ENCODE results near the gene PDGFD. TPM values are rescaled to one million over a fixed set of nuclear protein-coding genes. Genes with fewer than 3 reads are reported as not detected.

The PDGFD gene
- polyA plus RNA-seq, 3 donors: 22.6 to 24.4 (median 22.6) TPM

- no peak for DNase-seq (ENCODE audit: extremely low read depth in 1 of 11, low read depth in 9 of 11, low spot score in 4 of 11)
These were observed 57.7 kb downstream of the PDGFD start for GRCh38 chr11:104106136-104106754.

- DNase-seq (ENCODE audit: extremely low read depth in 1 of 11, low read depth in 9 of 11, low spot score in 4 of 11): no peak
These were observed 58.8 kb downstream of the PDGFD start for GRCh38 chr11:104105155-104105554.

- DNase-seq (ENCODE audit: extremely low read depth in 1 of 11, low read depth in 9 of 11, low spot score in 4 of 11): no peak
These were observed 59.3 kb downstream of the PDGFD start for GRCh38 chr11:104104664-104105063.

GRCh38 chr11:104104201-104104600 lies 59.7 kb downstream of the PDGFD start:
- no peak for DNase-seq (ENCODE audit: extremely low read depth in 1 of 11, low read depth in 9 of 11, low spot score in 4 of 11)

GRCh38 chr11:104098555-104098954 lies 65.4 kb downstream of the PDGFD start:
- no peak for DNase-seq (ENCODE audit: extremely low read depth in 1 of 11, low read depth in 9 of 11, low spot score in 4 of 11)

GRCh38 chr11:104098132-104098531 lies 65.8 kb downstream of the PDGFD start:
- no peak for DNase-seq (ENCODE audit: extremely low read depth in 1 of 11, low read depth in 9 of 11, low spot score in 4 of 11)

GRCh38 chr11:104096900-104097299 lies 67.0 kb downstream of the PDGFD start:
- no peak for DNase-seq (ENCODE audit: extremely low read depth in 1 of 11, low read depth in 9 of 11, low spot score in 4 of 11)

GRCh38 chr11:104095791-104096190 lies 68.2 kb downstream of the PDGFD start:
- DNase-seq (ENCODE audit: extremely low read depth in 1 of 11, low read depth in 9 of 11, low spot score in 4 of 11): no peak

GRCh38 chr11:104094576-104094975 lies 69.4 kb downstream of the PDGFD start:
- DNase-seq (ENCODE audit: extremely low read depth in 1 of 11, low read depth in 9 of 11, low spot score in 4 of 11): no peak

- DNase-seq (ENCODE audit: extremely low read depth in 1 of 11, low read depth in 9 of 11, low spot score in 4 of 11): no peak
These were observed 70.3 kb downstream of the PDGFD start for GRCh38 chr11:104093426-104094280.

- no peak for DNase-seq (ENCODE audit: extremely low read depth in 1 of 11, low read depth in 9 of 11, low spot score in 4 of 11)
These were observed 71.2 kb downstream of the PDGFD start for GRCh38 chr11:104092744-104093143.

- no peak for DNase-seq (ENCODE audit: extremely low read depth in 1 of 11, low read depth in 9 of 11, low spot score in 4 of 11)
These were observed 72.5 kb downstream of the PDGFD start for GRCh38 chr11:104091281-104092096.

- peak in 8 of 11 donors; percentile 3 to 24 (median 11) for DNase-seq (ENCODE audit: extremely low read depth in 1 of 11, low read depth in 9 of 11, low spot score in 4 of 11)
These were observed 73.2 kb downstream of the PDGFD start for GRCh38 chr11:104090767-104091166.

- DNase-seq (ENCODE audit: extremely low read depth in 1 of 11, low read depth in 9 of 11, low spot score in 4 of 11): no peak
These were observed 74.5 kb downstream of the PDGFD start for GRCh38 chr11:104089481-104089880.

- DNase-seq (ENCODE audit: extremely low read depth in 1 of 11, low read depth in 9 of 11, low spot score in 4 of 11): no peak
These were observed 77.3 kb downstream of the PDGFD start for GRCh38 chr11:104086621-104087020.

GRCh38 chr11:104078995-104079394 lies 85.0 kb downstream of the PDGFD start:
- no peak for DNase-seq (ENCODE audit: extremely low read depth in 1 of 11, low read depth in 9 of 11, low spot score in 4 of 11)

GRCh38 chr11:104078245-104078644 lies 85.7 kb downstream of the PDGFD start:
- no peak for DNase-seq (ENCODE audit: extremely low read depth in 1 of 11, low read depth in 9 of 11, low spot score in 4 of 11)

GRCh38 chr11:104076455-104076854 lies 87.5 kb downstream of the PDGFD start:
- DNase-seq (ENCODE audit: extremely low read depth in 1 of 11, low read depth in 9 of 11, low spot score in 4 of 11): no peak

- DNase-seq (ENCODE audit: extremely low read depth in 1 of 11, low read depth in 9 of 11, low spot score in 4 of 11): no peak
These were observed 88.2 kb downstream of the PDGFD start for GRCh38 chr11:104075706-104076105.

- no peak for DNase-seq (ENCODE audit: extremely low read depth in 1 of 11, low read depth in 9 of 11, low spot score in 4 of 11)
These were observed 88.9 kb downstream of the PDGFD start for GRCh38 chr11:104075091-104075490.

Data from renal cortex interstitium (tissue), 11 donors.